Sigmoid colon (tissue), 7 donors: ENCODE measurements around the gene CPNE1. TPM values are rescaled to one million over a fixed set of nuclear protein-coding genes. Genes with fewer than 3 reads are reported as not detected.

ENCODE experiments used
- DNase-seq: peaks from one replicate; pipeline ENCODE4 v3.0.0-alpha.2; 2019
- H3K27ac ChIP-seq, 4 donors: fragments of 200-600 bp; sonication (generic); one replicate each; pipeline ENCODE4 v1.5.1; 2016 to 2019; ENCODE audit warnings: mild to moderate bottlenecking in 1 of 4
- H3K27me3 ChIP-seq, 3 donors: fragments of 200-600 bp; sonication (generic); one replicate each; pipeline ENCODE4 v1.5.1; 2019; ENCODE audit warnings: mild to moderate bottlenecking in 1 of 3
- H3K36me3 ChIP-seq, 4 donors: fragments of 200-600 bp; sonication (generic); one replicate each; pipeline ENCODE4 v1.5.1; 2016 to 2019
- H3K4me1 ChIP-seq, 4 donors: fragments of 200-600 bp; sonication (generic); one replicate each; pipeline ENCODE4 v1.5.1; 2017 to 2019
- H3K4me3 ChIP-seq, 4 donors: fragments of 200-600 bp; sonication (generic); one replicate each; pipeline ENCODE4 v1.5.1; 2017 to 2019; ENCODE audit warnings: mild to moderate bottlenecking in 2 of 4, moderate library complexity in 1 of 4
- H3K9me3 ChIP-seq, 4 donors: fragments of 200-600 bp in 3 of 4; sonication (generic) in 3 of 4; one replicate each; pipeline versions ENCODE4 v1.5.1 to v1.6.1; 2013 to 2019
- CTCF ChIP-seq, 4 experiments: fragments of 450-650 bp in 3 of 4; fragments of 200-600 bp in 1 of 4; IDR thresholded peaks; one replicate each; pipeline ENCODE4 v1.5.1; 2016 to 2019; ENCODE audit warnings: antibody characterized with exemption in 4 of 4, mild to moderate bottlenecking in 3 of 4, moderate library complexity in 2 of 4
- EP300 ChIP-seq, 4 donors: sonication (generic); formaldehyde crosslinking; IDR thresholded peaks; one replicate each; pipeline ENCODE4 v1.6.1; 2017; ENCODE audit warnings: antibody characterized with exemption in 4 of 4
- POLR2A ChIP-seq, 2 donors: fragments of 450-650 bp; IDR thresholded peaks; one replicate each; pipeline ENCODE4 v1.6.1; 2016; ENCODE audit warnings: antibody characterized with exemption in 2 of 2, mild to moderate bottlenecking in 2 of 2, moderate library complexity in 2 of 2
- POLR2AphosphoS5 ChIP-seq, 4 donors: sonication (generic); formaldehyde crosslinking; IDR thresholded peaks; one replicate each; pipeline ENCODE4 v1.6.1; 2017; ENCODE audit warnings: antibody characterized with exemption in 4 of 4
- WGBS, 2 donors: extraction: QIAGEN DNeasy Blood & Tissue Kit; methylation state at CpG; one replicate each; pipeline ENCODE4 v1.1.7; 2013; 5-methylcytosine and 5-hydroxymethylcytosine counted together
- intact Hi-C: fragments of 100-400 bp; cut with DNase I; formaldehyde crosslinking; loops from one replicate; pipeline ENCODE4 v1.15.1; 2023
- polyA plus RNA-seq, 3 donors: library from polyadenylated mRNA; stranded (reverse); fragments of 200-250 nt; gene quantifications; one replicate each; pipeline ENCODE4 v1.2.3, GENCODE V29; 2013
- total RNA-seq, 4 donors: library from RNA; depleted of rRNA; stranded (reverse); fragments of >200 nt; gene quantifications; one replicate each; pipeline ENCODE4 v1.1.0, GENCODE V29; 2016
- donor health status: healthy with polysubstance abuse.
- donor health status: Bipolar disorder and iron deficiency.
- donor health status: healthy.

Gene CPNE1
- total and polyA plus RNA-seq, 7 donors: 56.5 to 156 (median 76.8) TPM

- no peaks in the 10 kb centered on the region for H3K36me3 ChIP-seq
- 94 to 95% methylated on average over 6 of the region's 6 CpGs for WGBS, 2 donors
- H3K4me1 ChIP-seq: no peaks in the 10 kb centered on the region
- TF ChIP-seq CTCF (IDR thresholded peaks at IDR 0.05) (no peak), POLR2AphosphoS5 (IDR thresholded peaks at IDR 0.05) (no peak), EP300 (IDR thresholded peaks at IDR 0.05) (no peak)
- no peak overlapping the region for H3K4me3 ChIP-seq
- intact Hi-C loops: no loop called here
- no peaks in the 10 kb centered on the region for H3K27me3 ChIP-seq
- peaks cover 0 to under 1% (median 0%) of the 10 kb centered on the region in 4 donors for H3K9me3 ChIP-seq
- peak; percentile 4 for DNase-seq
- no peak overlapping the region for H3K27ac ChIP-seq
Observed at GRCh38 chr20:35586751-35587425, 77.8 kb downstream of the CPNE1 start.

DNA sequence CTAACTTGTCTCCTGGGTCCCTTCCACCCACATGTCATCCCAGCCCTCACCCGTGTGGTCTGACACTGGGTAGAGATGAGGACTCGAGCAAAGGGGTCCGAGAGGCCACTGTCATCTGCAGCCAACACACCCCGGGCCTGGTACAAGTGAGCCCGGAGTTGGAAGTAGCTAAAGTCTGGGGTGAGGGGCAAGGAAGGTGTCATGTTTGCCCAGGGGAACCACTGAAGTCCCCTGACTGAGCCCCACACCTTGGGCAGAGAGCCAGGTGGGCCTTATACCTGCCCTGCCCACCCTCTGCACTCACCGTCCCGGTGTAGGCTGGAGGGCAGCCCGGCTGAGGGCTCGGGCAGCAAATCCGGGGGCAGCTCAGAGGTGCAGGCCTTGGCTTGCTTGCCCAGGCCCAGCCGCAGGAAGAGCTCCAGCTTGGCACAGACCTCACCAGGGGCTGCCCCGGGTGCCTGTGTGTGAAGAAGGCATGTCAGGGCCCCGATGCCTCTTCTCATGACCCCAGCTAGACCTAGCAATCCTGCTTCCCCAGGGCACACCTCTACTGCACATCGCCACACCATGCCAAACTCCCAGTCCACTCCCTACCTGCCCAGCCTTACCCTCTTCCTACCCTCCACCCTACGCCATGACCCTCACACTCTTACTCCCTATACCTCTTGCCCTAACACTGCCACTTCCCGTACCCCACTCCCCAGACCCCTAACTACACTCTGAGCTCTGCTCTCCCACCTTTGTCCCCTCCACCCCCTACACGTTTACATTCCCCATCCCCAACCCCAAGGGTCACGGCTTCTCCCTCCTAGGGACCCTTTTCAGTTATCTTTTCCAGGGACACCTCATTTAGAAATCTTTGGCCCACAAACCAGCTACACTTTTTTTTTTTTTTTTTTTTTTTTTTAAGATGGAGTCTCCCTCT lies 80.8 kb downstream of the CPNE1 start:
- WGBS, 2 donors: 93 to 95% methylated on average over 18 of the region's 18 CpGs
- TF ChIP-seq POLR2AphosphoS5 (IDR thresholded peaks at IDR 0.05) (no peak), POLR2A (IDR thresholded peaks at IDR 0.05) (no peak), CTCF (IDR thresholded peaks at IDR 0.05) (no peak), EP300 (IDR thresholded peaks at IDR 0.05) (no peak)

DNA sequence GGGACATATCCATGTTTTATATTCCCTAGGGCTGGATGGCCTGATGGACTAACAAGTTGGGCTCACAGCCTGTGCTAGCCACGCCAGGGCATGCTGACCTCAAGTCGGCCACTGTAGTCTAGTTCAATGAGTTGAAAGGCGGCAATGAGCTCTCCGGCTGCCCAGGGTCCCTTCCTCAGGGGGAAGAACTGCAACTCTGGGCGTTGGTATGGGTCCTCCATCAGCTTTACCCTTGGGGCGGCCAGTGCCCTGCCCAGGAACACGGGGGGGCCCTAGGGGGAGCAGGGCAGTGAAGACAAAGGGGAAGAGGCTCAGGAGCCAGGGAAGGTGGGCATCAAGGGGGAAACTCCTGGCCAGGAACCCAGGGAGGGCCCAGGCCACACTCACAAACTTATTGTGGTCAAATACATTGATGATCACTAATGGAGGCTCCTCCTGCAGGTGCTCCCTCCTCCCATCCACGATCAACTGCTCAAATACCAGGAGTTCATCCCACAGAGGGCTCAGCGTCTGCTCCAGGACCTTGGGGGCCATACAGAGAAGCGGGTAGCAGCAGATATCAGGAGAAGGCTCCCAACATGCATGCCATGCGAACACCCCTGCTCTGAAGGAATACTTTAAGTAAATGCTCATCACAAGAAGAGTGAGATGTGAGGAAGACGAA lies 81.8 kb downstream of the CPNE1 start:
- no peak for DNase-seq
- no peaks in the 10 kb centered on the region for H3K27me3 ChIP-seq
- H3K27ac ChIP-seq: no peak overlapping the region
- WGBS, 2 donors: 89 to 94% methylated on average over 12 of the region's 12 CpGs
- H3K9me3 ChIP-seq: peaks cover 0 to 4% (median 0%) of the 10 kb centered on the region in 4 donors
- TF ChIP-seq POLR2AphosphoS5 (IDR thresholded peaks at IDR 0.05): no peak
- TF ChIP-seq EP300 (IDR thresholded peaks at IDR 0.05): no peak
- no peak for TF ChIP-seq CTCF (IDR thresholded peaks at IDR 0.05)
- no peak for TF ChIP-seq POLR2A (IDR thresholded peaks at IDR 0.05)
- intact Hi-C loops: no loop called here
- no peak overlapping the region for H3K4me3 ChIP-seq
- no peaks in the 10 kb centered on the region for H3K36me3 ChIP-seq
- H3K4me1 ChIP-seq: no peaks in the 10 kb centered on the region

More for the DNA sequence above, 80.8 kb downstream of the CPNE1 start:
- peak; percentile 54 for DNase-seq
- Histone ChIP-seq H3K9me3 (peaks cover 0 to 4% (median 0%) of the 10 kb centered on the region in 4 donors), H3K27ac (no peak overlapping the region), H3K27me3 (no peaks in the 10 kb centered on the region), H3K36me3 (no peaks in the 10 kb centered on the region), H3K4me3 (no peak overlapping the region), H3K4me1 (no peaks in the 10 kb centered on the region)
- intact Hi-C loops: no loop called here

GRCh38 chr20:35582131-35582530 lies 82.6 kb downstream of the CPNE1 start:
- no peak for DNase-seq
- WGBS, 2 donors: 93 to 94% methylated on average over 7 of the region's 7 CpGs

More at GRCh38 chr20:35582131-35582530, 82.6 kb downstream of the CPNE1 start:
- Histone ChIP-seq H3K4me1 (no peaks in the 10 kb centered on the region), H3K27me3 (no peaks in the 10 kb centered on the region), H3K27ac (no peak overlapping the region), H3K4me3 (no peak overlapping the region), H3K36me3 (no peaks in the 10 kb centered on the region), H3K9me3 (peaks cover 0 to 4% (median 0%) of the 10 kb centered on the region in 4 donors)
- intact Hi-C loops: no loop called here
- no peak for TF ChIP-seq POLR2A (IDR thresholded peaks at IDR 0.05)
- no peak for TF ChIP-seq POLR2AphosphoS5 (IDR thresholded peaks at IDR 0.05)
- TF ChIP-seq EP300 (IDR thresholded peaks at IDR 0.05): no peak
- no peak for TF ChIP-seq CTCF (IDR thresholded peaks at IDR 0.05)
